Measurements from ENCODE around the gene MYBPC1.

- TF ChIP-seq HDGF (IDR thresholded peaks at IDR 0.05; ENCODE audit: borderline replicate concordance) = no peak
- TF ChIP-seq SP1 (IDR thresholded peaks at IDR 0.05) = no peak
- no peak for TF ChIP-seq PKNOX1 (IDR thresholded peaks at IDR 0.05)
- no peak for TF ChIP-seq ELF4 (IDR thresholded peaks at IDR 0.05)
- no peak for TF ChIP-seq FOXK2 (IDR thresholded peaks at IDR 0.05)
Observed at GRCh38 chr12:101653030-101653429, 58.3 kb downstream of the MYBPC1 start.

All from HEK293T (cell line).